Choroid plexus epithelial cell (primary cell): ENCODE results near the gene ANO1.

Experiments used
- DNase-seq: peaks from one replicate; pipeline ENCODE4 v3.0.0-alpha.2; 2010; ENCODE audit warnings: low read depth
- H3K4me3 ChIP-seq: 2 replicates; pipeline ENCODE4 v1.5.1; 2011; ENCODE audit warnings: low read depth, mild to moderate bottlenecking, control low read depth, low read length, moderate library complexity
- TF ChIP-seq, protein P1 (sequence below): conservative IDR thresholded peaks from 2 replicates; pipeline ENCODE4 v1.5.1; 2011; ENCODE audit warnings: low read depth, mild to moderate bottlenecking, control low read depth, inconsistent platforms, low read length, moderate library complexity

Gene ANO1

GRCh38 chr11:70054004-70054403, 24.1 kb upstream of the ANO1 start:
- TF ChIP-seq, protein P1, sequence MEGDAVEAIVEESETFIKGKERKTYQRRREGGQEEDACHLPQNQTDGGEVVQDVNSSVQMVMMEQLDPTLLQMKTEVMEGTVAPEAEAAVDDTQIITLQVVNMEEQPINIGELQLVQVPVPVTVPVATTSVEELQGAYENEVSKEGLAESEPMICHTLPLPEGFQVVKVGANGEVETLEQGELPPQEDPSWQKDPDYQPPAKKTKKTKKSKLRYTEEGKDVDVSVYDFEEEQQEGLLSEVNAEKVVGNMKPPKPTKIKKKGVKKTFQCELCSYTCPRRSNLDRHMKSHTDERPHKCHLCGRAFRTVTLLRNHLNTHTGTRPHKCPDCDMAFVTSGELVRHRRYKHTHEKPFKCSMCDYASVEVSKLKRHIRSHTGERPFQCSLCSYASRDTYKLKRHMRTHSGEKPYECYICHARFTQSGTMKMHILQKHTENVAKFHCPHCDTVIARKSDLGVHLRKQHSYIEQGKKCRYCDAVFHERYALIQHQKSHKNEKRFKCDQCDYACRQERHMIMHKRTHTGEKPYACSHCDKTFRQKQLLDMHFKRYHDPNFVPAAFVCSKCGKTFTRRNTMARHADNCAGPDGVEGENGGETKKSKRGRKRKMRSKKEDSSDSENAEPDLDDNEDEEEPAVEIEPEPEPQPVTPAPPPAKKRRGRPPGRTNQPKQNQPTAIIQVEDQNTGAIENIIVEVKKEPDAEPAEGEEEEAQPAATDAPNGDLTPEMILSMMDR: no peak
- no peak for DNase-seq
- H3K4me3 ChIP-seq: no peak overlapping the region

DNA sequence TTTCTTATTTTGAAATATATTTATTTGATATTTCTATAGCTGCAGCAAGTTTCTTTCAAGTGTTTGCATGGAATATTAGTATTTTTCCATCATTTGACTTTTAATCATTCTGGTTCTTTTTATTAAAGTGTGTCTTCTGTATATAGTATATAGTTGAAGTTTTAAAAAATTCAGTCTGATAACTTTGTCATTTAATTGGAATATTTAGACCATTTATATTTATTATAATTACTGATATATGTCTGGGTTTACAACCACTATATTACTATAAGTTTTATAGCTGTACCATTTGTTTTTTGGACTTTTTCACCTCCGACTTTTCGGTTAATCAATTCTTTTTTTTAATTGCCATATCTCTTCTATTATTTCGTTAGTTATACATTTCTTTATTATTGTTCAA, 22.7 kb upstream of the ANO1 start:
- no peak for DNase-seq
- no peak overlapping the region for H3K4me3 ChIP-seq
- TF ChIP-seq, protein P1: no peak

GRCh38 chr11:70057080-70057479, 21.0 kb upstream of the ANO1 start:
- TF ChIP-seq, protein P1: no peak
- DNase-seq: no peak
- no peak overlapping the region for H3K4me3 ChIP-seq

GRCh38 chr11:70059971-70060370, 18.1 kb upstream of the ANO1 start:
- TF ChIP-seq, protein P1: no peak
- no peak for DNase-seq
- H3K4me3 ChIP-seq: no peak overlapping the region

DNA sequence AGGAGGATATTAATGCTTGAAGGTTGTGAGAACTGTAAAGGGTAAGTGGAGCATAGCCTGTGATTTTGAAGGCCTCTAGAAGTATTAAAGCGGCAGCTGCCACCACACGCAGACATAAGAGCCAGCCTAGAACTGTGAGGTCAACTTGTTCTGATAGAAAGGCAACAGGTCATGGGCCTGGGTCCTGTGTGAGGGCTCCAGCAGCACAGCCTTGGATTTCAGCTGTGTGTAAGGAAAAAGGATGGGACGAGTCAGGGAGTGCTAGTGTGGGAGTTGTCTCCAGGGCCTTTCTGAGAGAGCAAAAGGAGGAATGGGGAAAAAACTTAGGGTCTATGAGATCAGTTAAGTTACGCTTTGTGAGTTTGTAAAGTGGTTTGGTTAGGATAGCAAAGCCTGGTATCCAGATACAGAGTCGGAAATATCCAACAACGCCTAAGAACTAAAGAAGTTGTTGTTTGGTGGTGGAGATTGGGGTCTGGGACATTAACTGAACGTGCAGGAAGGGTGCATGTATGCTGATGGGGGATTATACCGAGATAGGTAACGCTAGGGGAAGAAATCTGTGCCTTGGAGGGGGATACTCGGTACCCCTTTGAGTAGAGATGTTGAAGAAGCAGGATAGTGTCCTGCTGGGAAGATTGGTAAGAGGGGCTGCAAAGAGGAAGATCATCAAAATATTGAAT, 17.4 kb upstream of the ANO1 start:
- no peak for DNase-seq
- H3K4me3 ChIP-seq: no peak overlapping the region
- TF ChIP-seq, protein P1: no peak

DNA sequence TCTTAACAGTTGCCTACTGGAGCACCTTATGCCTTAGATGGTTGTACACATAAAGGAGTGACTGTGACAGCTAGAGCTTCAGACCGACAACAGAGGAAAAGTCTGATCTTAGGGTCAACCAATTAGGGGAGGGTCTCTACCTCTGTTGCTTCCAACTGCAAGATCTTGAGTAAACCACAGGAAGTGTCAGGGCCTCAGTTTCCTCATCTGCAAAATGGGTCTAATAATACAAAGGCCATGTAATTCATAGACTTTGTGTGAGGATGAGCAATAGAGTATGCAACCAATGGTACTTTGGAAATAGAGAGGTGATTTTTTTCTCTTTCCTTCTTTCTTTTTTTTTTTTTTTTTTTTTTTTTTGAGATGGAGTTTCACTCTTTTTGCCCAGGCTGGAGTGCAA, 16.4 kb upstream of the ANO1 start:
- TF ChIP-seq, protein P1: no peak
- DNase-seq: no peak
- H3K4me3 ChIP-seq: no peak overlapping the region

- no peak overlapping the region for H3K4me3 ChIP-seq
- TF ChIP-seq, protein P1: no peak
- DNase-seq: no peak
These were observed 15.0 kb upstream of the ANO1 start for GRCh38 chr11:70063121-70063520.
